Measurements from ENCODE around the gene RBM8A. TPM values are rescaled to one million over a fixed set of nuclear protein-coding genes. Genes with fewer than 3 reads are reported as not detected.
A peak's percentile ranks its signal among the peaks of the same experiment; 100 is the strongest.

RBM8A gene
- total and polyA plus RNA-seq, 9 of the 15 experiments (the other 6 are each of a cell fraction or from before 2014, with no cell fraction given) = 215 to 1,035 (median 291) TPM

DNA sequence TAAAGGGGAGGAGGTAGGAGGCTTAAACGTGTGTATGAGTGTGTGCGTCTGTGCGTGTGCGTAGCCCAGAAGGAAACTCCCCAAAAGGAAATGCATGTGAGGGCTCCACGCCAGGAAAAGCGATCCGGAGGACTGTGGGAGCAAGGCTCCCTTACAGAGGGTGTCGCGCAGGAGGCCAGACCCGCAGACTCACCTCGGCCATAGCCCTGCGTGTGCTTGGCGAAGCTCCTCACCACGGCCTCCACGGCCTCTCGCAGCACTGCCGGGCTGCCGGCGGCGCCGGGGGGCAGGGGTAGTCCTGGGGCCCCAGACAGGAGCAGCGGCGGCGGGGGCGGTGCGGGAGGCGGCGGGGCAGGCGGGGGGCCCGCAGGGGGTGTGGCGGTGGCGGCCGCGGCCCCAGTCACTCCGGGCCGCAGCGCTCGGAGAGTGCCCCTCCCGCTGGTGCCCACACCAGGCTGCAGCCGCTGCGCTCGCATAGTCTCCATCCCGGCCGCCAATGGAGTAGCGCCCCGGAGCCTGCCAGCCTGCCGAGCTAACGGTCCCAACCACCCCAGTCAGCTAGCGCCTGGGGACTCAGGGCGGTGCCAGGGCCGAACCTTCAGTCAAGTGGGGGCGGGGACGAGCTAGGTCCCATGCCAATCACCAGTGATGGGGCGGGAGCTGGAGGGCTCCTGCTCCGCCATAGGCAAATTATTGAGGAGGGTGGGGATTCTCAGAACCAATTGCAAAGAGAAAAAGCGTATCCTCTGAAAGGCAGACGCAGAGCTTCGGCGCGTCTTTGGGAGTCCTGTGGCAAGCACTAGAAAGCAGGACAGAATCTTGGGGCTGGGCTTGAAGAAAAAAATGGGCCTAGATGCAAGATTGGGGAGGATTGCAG, 30.4 kb upstream of the RBM8A start, which contains the start of gene LIX1L (continued):
- TF ChIP-seq PHF20 (IDR thresholded peaks at IDR 0.05; ENCODE audit: partially characterized antibody) (no peak), EHMT2 (IDR thresholded peaks at IDR 0.05) (no peak), ZNF239 (CRISPR knock-in tag; IDR thresholded peaks at IDR 0.05) (no peak), RBBP5 (IDR thresholded peaks at IDR 0.05; ENCODE audit: borderline replicate concordance, insufficient read depth, low read length, poor library complexity, severe bottlenecking) (peak; percentile 71), FOXJ2 (tag; IDR thresholded peaks at IDR 0.05) (peak; percentile 5; the same call in 1 of the 2 replicates), CBFA2T2 (conservative IDR thresholded peaks at IDR 0.05) (no peak), U2AF1 (optimal IDR thresholded peaks at IDR 0.05; ENCODE audit: low read depth, low read length) (no peak), KLF6 (CRISPR knock-in tag; IDR thresholded peaks at IDR 0.05; ENCODE audit: borderline replicate concordance) (no peak), RBM34 (IDR thresholded peaks at IDR 0.05; ENCODE audit: borderline replicate concordance, insufficient read depth, low read length) (no peak), SAP30 (IDR thresholded peaks at IDR 0.05; ENCODE audit: borderline replicate concordance, insufficient read depth, low read depth, low read length, poor library complexity, severe bottlenecking) (peak; percentile 61), POU5F1 (IDR thresholded peaks at IDR 0.05; ENCODE audit: borderline replicate concordance, low read depth, low read length, partially characterized antibody) (no peak), ZNF274 (IDR thresholded peaks at IDR 0.05; ENCODE audit: borderline replicate concordance, low read depth, low read length) (no peak), FOXJ3 (CRISPR knock-in tag; IDR thresholded peaks at IDR 0.05) (no peak), MCM2 (IDR thresholded peaks at IDR 0.05; ENCODE audit: low read depth) (no peak), DMBX1 (CRISPR knock-in tag; IDR thresholded peaks at IDR 0.05; ENCODE audit: borderline replicate concordance) (no peak), NFATC3 (IDR thresholded peaks at IDR 0.05) (no peak), COPS2 (conservative IDR thresholded peaks at IDR 0.05) (no peak), CHD1 (IDR thresholded peaks at IDR 0.05; ENCODE audit: low read length) (peak; percentile 58), GATAD2A (IDR thresholded peaks at IDR 0.05) (no peak), ZNF408 (CRISPR knock-in tag; IDR thresholded peaks at IDR 0.05; ENCODE audit: low read depth) (no peak), WHSC1 (IDR thresholded peaks at IDR 0.05; ENCODE audit: low read length) (no peak)
- TF ChIP-seq, protein P1, sequence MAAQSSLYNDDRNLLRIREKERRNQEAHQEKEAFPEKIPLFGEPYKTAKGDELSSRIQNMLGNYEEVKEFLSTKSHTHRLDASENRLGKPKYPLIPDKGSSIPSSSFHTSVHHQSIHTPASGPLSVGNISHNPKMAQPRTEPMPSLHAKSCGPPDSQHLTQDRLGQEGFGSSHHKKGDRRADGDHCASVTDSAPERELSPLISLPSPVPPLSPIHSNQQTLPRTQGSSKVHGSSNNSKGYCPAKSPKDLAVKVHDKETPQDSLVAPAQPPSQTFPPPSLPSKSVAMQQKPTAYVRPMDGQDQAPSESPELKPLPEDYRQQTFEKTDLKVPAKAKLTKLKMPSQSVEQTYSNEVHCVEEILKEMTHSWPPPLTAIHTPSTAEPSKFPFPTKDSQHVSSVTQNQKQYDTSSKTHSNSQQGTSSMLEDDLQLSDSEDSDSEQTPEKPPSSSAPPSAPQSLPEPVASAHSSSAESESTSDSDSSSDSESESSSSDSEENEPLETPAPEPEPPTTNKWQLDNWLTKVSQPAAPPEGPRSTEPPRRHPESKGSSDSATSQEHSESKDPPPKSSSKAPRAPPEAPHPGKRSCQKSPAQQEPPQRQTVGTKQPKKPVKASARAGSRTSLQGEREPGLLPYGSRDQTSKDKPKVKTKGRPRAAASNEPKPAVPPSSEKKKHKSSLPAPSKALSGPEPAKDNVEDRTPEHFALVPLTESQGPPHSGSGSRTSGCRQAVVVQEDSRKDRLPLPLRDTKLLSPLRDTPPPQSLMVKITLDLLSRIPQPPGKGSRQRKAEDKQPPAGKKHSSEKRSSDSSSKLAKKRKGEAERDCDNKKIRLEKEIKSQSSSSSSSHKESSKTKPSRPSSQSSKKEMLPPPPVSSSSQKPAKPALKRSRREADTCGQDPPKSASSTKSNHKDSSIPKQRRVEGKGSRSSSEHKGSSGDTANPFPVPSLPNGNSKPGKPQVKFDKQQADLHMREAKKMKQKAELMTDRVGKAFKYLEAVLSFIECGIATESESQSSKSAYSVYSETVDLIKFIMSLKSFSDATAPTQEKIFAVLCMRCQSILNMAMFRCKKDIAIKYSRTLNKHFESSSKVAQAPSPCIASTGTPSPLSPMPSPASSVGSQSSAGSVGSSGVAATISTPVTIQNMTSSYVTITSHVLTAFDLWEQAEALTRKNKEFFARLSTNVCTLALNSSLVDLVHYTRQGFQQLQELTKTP (IDR thresholded peaks at IDR 0.05; ENCODE audit: low read depth in 1 of 2, partially characterized antibody in 2 of 2) = no peak

Measured in K562 (cell line).